Stimulated activated CD4-positive, alpha-beta T cell treated with anti-CD3 and anti-CD28 coated beads, Interleukin-2, amount 100 ng/mL, for 24 hours (primary cell): ENCODE results near the gene CD52.
"Not testable (repeated sequence)": the region's sequence is repeated elsewhere in the genome, so short reads cannot be mapped to it uniquely, and the experiment has no call there.

Experiments
- DNase-seq, 2 donors: peaks; one replicate each; pipeline ENCODE4 v3.0.0-alpha.2; 2020

The CD52 gene

GRCh38 chr1:26302733-26303405 is 14.9 kb upstream of the CD52 start:
- DNase-seq = no peak

GRCh38 chr1:26305667-26306289 is 12.0 kb upstream of the CD52 start:
- DNase-seq = no peak

- DNase-seq = peak; percentile 92
These were observed 11.2 kb upstream of the CD52 start, which contains the start of gene UBXN11 for GRCh38 chr1:26306290-26307229. Gene UBXN11 (minus strand): TSS chr1:26306636. CDS start chr1:26302883, 3,753 bp downstream.

GRCh38 chr1:26307363-26307781 is 10.4 kb upstream of the CD52 start:
- peak in 1 of 2 donors; percentile 29 for DNase-seq

DNA sequence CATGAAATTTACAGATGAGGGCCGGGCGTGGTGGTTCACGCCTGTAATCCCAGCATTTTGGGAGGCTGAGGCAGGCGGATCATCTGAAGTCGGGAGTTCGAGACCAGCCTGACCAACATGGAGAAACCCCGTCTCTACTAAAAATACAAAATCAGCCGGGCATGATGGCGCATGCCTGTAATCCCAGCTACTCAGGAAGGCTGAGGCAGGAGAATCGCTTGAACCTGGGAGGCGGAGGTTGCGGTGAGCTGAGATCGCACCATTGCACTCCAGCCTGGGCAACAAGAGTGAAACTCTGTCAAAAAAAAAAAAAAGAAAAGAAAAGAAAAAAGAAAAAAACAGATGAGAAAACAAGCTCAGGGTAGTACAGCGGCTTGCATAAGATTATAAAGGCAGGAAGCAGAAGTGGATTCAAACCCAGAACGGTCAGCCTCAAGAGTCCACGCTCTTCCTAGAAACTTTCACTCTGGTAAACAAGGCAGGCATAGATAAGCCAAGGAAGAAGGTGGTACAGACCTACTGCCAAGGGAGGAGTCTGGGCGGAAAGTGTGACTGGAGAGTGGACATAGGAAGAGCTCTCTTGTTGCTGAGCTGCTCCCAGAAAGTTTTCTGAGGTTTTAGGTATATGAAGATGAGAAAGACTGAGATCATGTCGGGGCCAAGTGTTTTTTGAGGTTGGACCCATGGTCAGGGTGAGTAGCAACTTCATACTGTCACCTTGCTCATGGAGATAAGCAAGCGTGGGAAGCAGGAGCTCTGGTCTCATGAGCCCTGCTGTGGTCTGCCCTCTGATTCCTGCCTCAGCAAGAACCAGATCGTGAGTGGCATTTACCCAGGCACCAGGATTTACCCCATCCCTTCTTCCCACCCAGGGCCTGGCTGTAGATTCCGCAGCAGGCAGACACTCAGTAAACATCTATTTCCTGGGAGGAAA is 9.5 kb upstream of the CD52 start:
- DNase-seq = peak; percentile 27 to 34

- no peak for DNase-seq
These were observed 3.3 kb upstream of the CD52 start for GRCh38 chr1:26314501-26314900.

GRCh38 chr1:26315874-26316850 is 1.6 kb upstream of the CD52 start:
- DNase-seq = no peak

DNA sequence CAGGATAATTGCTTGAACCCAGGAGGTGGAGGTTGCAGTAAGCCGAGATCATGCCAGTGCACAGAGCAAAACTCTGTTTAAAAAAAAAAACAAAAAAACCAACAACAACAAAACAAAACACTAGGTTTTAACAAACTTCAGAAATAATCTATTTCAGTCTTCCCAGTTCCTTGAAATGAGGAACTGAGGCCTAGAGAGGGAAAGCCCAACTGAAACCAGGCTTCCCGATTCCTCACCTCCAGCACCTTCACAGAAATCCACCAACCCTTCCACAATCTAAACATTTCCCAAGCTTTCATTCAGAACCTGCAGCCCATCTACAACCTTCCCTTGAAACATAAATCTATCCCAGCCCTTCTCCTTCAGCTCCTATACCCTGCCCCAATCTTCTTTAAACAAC is 612 bp upstream of the CD52 start:
- DNase-seq = no peak

DNA sequence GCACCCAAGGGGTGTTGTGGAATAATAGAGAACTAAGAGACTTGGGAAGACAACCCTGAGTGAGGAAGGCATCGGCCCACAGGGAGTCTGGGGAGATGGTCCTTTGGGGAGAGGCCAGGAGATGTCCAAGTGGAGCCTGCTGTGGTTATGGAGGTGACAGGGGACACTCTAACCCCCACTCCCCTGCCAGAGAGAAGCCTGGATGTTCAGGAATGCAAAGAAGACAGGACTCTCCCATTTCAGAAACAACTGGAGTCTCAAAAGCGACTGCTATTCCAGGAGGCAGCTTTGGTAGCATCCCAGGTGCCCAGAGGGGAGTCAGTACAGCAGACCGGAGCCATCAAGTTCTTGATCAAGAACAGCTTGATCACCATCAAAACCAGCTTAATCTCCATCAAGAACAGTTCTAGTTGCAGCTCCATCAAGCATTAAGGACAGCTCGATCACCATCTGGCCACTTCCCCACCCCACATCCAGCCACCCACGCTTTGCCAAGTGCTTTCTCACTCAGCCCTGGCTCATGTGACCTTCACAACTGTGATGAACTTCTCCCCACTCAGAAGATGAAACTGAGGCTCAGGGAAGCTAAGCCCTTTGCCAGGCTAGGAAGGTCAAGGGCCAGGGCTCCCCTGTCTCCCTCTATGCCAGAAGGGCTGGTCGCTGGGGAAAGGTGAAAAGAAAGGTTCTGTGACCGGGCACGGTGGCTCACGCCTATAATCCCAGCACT is 743 bp downstream of the CD52 start:
- peak; percentile 51 to 62 for DNase-seq

DNA sequence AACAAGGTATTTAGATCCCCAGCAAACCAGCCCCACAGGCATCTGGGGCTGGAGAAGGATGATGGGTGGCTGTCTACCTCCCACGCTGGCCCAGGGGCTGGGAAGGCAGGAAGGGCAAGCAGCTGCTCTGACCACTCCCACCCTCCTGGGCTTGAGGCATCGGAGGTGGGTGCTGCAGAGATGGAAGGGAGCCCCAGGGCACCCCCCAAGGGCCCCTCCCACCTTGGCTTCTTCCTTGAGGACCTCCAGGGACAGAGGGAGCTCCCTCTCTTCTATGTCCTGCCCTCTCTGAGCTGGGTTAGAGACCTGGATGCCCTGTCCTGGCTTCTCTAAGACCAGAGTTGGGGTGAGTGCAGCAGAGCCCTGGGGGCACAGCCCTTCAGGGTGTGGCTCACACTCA is 3.1 kb downstream of the CD52 start:
- DNase-seq = peak in 1 of 2 donors; percentile 18

- DNase-seq = peak; percentile 98
These were observed 3.7 kb downstream of the CD52 start for GRCh38 chr1:26321315-26322041.

DNA sequence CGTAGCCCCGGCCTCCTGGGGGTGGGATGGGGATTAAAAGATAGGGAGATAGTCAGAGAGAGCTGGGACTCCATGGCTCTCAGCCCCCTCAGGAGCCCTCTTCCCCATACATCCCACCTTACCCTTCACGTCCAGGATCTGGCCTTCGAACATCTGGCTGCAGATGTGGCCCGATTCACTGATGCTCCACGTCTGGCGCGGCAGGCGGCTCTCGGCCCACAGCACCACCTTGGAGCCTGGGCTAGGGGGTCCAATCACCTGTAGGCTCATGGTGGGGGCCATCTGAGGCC is 4.2 kb downstream of the CD52 start:
- no peak for DNase-seq

- no peak for DNase-seq
These were observed 5.6 kb downstream of the CD52 start for GRCh38 chr1:26323382-26323781.

GRCh38 chr1:26324550-26324949 is 6.8 kb downstream of the CD52 start:
- DNase-seq = no peak

DNA sequence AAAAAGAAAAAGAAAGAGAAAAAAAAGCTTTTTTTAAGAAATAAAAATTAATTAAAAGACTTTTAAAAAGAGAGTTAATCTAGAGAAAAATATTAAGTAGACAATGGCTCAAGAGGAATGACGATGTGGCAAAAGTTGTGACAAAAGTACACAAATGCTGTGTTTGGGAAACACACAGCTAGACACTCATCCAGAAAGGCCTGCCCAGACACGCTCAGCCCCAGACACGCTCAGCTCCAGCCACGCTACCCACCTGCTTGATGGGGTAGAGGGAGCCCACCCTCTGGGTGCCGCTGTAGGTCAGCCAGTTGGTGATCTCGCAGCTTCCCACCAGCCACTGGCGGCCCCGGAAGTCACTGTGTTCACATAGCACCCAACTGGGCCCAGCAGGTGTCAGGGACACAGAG is 10.2 kb downstream of the CD52 start:
- DNase-seq = no peak

GRCh38 chr1:26328597-26328996 is 10.8 kb downstream of the CD52 start:
- DNase-seq = no peak

DNA sequence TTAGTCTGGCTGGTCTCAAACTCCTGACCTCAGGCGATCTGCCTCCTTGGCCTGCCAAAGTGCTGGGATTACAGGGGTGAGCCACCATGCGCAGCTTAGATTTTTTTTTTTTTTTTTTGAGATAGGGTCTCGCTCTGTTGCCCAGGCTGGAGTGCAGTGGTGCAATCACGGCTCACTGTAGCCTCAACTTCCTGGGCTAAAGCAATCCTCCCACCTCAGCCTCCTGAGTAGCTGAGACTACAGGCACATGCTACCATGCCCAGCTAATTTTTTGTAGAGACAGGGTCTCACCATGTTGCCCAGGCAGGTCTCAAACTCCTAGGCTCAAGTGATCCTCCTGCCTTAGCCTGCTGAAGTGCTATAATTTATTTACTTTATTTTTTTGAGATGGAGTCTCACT is 11.6 kb downstream of the CD52 start:
- not testable (repeated sequence) for DNase-seq

DNA sequence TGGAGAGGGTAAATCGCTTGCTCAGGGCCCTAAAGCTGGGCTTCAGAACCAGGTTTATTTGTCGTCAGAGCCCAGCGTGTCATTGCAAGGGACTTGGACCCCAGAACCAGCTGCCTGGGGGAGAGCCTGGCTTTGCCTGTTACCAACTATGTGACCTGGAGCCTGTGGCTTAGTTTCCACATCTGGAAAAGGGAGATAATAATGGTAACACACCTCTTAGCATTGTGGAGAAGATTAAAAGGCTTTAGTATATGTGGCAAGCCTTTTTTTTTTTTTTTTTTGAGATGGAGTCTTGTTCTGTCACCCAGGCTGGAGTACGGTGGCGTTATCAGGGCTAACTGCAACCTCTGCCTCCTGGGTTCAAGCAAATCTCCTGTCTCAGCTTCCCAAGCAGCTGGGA is 12.5 kb downstream of the CD52 start:
- DNase-seq = no peak

- DNase-seq = not testable (repeated sequence)
These were observed 15.6 kb downstream of the CD52 start for GRCh38 chr1:26333312-26333711.
